Choroid plexus epithelial cell (primary cell): ENCODE measurements around the gene RPEL1.
"Not testable (repeated sequence)": the region's sequence is repeated elsewhere in the genome, so short reads cannot be mapped to it uniquely, and the experiment has no call there.

ENCODE experiments used
- DNase-seq: peaks from one replicate; pipeline ENCODE4 v3.0.0-alpha.2; 2010; ENCODE audit warnings: low read depth
- H3K4me3 ChIP-seq: 2 replicates; pipeline ENCODE4 v1.5.1; 2011; ENCODE audit warnings: low read depth, mild to moderate bottlenecking, control low read depth, low read length, moderate library complexity
- TF ChIP-seq, protein P1 (sequence below): conservative IDR thresholded peaks from 2 replicates; pipeline ENCODE4 v1.5.1; 2011; ENCODE audit warnings: low read depth, mild to moderate bottlenecking, control low read depth, inconsistent platforms, low read length, moderate library complexity

The RPEL1 gene

DNA sequence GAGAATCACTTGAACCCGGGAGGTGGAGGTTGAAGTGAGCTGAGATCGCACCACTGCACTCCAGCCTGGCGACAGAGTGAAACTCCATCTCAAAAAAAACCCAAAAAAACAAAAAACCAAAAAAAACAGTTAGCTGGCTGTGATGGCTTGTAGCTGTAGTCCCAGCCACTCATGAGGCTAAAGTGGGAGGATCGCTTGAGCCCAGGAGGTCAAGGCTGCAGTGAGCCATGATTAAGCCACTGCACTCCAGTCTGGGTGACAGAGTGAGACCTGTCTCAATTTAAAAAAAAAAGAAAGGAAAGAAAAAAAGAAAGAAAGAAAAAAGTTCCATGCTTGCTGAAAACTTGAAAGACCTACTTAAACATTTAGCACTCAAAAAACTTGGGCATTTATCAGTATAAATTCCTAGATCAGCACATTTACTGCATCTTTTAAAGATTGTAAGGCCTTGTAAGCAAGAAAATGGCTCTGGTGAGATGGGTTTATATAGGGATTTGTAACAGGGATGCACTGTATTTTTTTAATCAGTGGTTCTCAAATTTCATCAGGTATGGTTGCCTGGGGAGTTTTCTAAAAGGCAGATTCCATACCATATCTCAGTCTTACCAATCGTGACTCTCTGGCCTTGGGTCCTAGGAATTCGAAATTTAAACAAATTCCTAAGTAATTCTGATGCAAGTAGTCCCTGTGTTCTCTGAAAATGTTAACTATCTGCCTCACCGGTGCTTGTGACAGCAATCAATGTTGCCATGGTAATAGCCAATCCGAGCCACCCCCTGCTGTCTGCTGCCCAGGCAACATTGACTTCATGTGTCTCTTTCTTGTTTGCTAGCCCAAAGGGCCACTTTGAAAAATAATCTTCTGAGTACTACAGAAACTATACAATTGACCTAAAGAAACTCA lies 41.1 kb upstream of the RPEL1 start:
- peak; percentile 75 for DNase-seq
- no peak overlapping the region for H3K4me3 ChIP-seq
- TF ChIP-seq, protein P1, sequence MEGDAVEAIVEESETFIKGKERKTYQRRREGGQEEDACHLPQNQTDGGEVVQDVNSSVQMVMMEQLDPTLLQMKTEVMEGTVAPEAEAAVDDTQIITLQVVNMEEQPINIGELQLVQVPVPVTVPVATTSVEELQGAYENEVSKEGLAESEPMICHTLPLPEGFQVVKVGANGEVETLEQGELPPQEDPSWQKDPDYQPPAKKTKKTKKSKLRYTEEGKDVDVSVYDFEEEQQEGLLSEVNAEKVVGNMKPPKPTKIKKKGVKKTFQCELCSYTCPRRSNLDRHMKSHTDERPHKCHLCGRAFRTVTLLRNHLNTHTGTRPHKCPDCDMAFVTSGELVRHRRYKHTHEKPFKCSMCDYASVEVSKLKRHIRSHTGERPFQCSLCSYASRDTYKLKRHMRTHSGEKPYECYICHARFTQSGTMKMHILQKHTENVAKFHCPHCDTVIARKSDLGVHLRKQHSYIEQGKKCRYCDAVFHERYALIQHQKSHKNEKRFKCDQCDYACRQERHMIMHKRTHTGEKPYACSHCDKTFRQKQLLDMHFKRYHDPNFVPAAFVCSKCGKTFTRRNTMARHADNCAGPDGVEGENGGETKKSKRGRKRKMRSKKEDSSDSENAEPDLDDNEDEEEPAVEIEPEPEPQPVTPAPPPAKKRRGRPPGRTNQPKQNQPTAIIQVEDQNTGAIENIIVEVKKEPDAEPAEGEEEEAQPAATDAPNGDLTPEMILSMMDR = no peak

DNA sequence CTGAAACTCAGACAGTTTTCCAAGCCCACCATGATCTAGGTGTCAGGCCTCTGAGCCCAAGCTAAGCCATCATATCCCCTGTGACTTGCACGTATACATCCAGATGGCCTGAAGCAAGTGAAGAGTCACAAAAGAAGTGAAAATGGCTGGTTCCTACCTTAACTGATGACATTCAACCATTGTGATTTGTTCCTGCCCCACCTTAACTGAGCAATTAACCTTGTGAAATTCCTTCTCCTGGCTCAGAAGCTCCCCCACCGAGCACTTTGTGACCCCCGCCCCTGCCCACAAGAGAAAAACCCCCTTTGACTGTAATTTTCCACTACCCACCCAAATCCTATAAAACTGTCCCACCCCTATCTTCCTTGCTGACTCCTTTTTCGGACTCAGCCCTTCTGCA lies 40.3 kb upstream of the RPEL1 start:
- H3K4me3 ChIP-seq = not testable (repeated sequence)

DNA sequence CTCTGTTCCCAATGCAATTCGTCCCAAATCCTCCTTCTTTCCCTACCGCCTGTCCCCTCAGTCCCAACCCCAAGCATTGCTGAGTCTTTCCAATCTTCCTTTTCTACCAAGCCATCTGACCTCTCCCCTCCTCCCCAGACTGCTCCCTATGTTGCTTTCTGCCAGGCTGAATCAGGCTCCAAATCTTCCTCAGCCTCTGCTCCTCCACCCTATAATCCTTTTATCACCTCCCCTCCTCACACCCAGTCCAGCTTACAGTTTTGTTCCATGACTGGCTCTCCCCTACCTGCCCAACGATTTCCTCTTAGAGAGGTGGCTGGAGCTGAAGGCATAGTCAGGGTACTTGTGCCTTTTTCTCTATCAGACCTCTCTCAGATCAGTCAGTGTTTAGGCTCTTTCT lies 39.0 kb upstream of the RPEL1 start:
- not testable (repeated sequence) for DNase-seq, H3K4me3 ChIP-seq

More for the DNA sequence above, 40.3 kb upstream of the RPEL1 start:
- not testable (repeated sequence) for DNase-seq

DNA sequence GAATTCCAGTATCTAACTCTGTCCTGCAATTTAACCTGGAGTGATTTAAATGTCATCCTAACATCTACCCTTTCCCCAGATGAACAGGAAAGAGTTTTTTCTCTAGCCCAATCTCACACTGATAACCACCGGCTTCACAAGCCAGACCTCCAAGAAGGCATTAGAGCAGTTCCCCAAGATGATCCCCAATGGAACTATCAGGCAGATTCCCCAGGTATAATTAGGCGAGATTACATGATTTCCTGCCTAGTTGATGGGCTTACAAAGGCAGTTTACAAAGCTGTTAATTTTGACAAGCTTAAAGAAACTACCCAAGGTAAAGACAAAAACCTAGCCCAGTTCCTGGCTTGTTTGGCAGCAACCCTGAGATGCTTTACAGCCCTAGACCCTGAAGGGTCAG lies 38.5 kb upstream of the RPEL1 start:
- no peak for DNase-seq
- no peak overlapping the region for H3K4me3 ChIP-seq
- TF ChIP-seq, protein P1 = no peak

DNA sequence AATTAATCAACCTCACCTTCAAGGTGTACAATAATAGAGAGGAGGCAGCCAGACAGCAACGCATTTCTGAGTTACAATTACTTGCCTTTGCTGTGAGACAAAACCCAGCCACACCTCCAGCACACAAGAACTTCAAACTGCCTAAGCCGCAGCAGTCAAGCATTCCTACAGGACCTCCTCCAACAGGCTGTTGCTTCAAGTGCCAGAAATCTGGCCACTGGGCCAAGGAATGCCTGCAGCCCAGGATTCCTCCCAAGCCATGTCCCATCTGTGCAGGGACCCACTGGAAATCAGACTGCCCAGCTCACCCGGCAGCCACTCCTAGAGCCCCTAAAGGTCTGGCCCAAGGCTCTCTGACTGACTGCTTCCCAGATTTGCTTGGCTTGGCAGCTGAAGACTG lies 38.0 kb upstream of the RPEL1 start:
- DNase-seq, H3K4me3 ChIP-seq: not testable (repeated sequence)

DNA sequence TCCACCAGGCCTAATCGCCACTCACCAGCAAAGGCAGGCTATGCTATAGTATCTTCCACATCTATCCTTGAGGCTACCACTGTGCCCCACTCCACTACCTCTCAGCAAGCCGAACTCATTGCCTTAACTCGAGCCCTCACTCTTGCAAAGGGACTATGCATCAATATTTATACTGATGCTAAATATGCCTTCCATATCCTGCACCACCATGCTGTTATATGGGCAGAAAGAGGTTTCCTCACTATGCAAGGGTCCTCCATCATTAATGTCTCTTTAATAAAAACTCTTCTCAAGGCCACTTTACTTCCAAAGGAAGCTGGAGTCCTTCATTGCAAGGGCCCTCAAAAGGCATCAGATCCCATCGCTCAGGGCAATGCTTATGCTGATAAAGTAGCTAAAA lies 35.4 kb upstream of the RPEL1 start:
- H3K4me3 ChIP-seq, DNase-seq: not testable (repeated sequence)

DNA sequence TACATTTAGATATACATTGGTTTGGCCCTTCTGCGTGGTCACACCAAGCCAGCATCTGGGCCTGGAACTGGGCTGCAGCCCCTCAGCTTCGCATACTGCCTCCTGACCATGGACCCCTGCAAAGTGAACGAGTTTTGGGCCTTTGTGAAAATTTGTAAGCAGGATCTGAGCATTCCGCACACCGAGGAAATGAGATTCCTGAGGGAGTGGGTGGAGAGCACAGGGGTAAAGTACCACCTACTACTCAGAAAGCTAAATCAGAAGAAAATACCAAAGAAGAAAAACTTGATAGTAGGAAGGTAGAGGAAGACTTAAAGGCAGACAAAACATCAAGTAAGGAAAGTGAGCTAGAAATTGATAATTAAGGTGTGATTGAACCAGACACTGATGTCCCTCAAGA lies 30.1 kb upstream of the RPEL1 start:
- H3K4me3 ChIP-seq = no peak overlapping the region
- TF ChIP-seq, protein P1 = no peak
- no peak for DNase-seq

DNA sequence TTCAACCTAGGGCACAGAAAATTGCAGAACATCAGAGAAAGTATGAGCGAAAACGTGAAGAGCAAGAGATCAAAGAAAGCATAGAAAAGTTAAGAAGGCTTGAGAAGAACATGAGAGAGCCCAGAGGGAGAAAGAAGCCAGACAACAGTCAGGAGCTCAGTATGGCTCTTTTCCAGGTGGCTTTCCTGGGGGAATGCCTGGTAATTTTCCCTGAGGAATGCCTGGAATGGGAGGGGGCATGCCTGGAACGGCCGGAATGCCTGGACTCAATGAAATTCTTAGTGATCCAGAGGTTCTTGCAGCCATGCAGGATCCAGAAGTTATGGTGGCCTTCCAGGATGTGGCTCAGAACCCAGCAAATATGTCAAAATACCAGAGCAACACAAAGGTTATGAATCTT lies 29.3 kb upstream of the RPEL1 start:
- H3K4me3 ChIP-seq, DNase-seq: not testable (repeated sequence)

DNA sequence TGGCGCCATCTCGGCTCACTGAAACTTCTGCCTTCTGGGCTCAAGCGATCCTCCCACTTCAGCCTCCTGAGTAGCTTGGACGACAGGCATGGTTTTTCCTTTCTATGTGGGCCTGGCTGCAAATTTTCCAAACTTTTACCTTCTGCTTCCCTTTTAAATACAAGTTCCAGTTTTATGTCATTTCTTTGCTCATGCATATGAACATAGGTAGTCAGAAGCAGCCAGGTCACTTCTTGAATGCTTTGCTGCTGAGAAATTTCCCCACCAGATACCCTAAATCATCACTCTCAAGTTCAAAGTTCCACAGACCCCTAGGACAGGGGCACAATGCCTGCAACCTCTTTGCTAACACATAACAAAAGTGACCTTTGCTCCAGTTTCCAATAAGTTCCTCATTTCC lies 21.6 kb upstream of the RPEL1 start:
- no peak overlapping the region for H3K4me3 ChIP-seq
- DNase-seq = no peak
- TF ChIP-seq, protein P1 = no peak

DNA sequence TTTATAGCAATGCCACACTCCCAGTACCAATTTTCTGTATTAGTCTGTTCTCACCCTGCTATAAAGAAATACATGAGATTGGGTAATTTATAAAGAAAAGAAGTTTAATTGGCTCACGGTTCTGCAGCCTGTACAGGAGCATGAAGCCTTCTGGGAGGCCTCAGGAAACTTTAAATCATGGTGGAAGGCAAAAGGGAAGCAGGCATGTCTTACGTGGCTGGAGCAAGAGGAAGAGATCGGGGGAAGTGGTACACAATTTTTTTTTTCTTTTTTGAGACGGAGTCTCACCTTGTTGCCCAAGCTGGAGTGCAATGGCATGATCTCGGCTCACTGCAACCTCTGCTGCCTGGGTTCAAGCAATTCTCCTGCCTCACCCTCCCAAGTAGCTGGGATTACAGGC lies 21.0 kb upstream of the RPEL1 start:
- H3K4me3 ChIP-seq, DNase-seq: not testable (repeated sequence)
